ENCODE results near the gene EMP1. TPM values are rescaled to one million over a fixed set of nuclear protein-coding genes. Genes with fewer than 3 reads are reported as not detected.

Gene EMP1
- total RNA-seq, 4 donors from 2014 or later, result 569 to 2,226 (median 1,259) TPM

DNA sequence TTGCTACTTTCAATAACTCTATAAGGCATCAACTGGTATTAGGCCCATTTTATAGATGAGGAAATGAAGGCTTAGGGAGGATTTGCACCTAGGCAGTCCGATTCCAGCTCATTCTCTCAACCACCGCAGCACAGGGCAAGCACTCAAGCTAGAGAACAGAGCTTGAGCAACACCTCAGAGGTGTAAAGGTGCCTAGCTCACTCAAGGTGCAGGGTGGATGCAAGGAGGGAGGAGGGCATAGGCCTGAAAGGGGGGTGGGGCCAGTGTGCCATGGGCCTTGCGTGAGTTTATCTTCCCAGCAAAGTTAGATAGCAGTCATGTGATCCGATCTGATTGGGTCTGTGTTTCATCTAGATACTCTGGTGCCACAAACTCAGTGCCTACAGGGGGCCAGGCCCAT is 10.2 kb upstream of the EMP1 start:
- TF ChIP-seq, protein P1, sequence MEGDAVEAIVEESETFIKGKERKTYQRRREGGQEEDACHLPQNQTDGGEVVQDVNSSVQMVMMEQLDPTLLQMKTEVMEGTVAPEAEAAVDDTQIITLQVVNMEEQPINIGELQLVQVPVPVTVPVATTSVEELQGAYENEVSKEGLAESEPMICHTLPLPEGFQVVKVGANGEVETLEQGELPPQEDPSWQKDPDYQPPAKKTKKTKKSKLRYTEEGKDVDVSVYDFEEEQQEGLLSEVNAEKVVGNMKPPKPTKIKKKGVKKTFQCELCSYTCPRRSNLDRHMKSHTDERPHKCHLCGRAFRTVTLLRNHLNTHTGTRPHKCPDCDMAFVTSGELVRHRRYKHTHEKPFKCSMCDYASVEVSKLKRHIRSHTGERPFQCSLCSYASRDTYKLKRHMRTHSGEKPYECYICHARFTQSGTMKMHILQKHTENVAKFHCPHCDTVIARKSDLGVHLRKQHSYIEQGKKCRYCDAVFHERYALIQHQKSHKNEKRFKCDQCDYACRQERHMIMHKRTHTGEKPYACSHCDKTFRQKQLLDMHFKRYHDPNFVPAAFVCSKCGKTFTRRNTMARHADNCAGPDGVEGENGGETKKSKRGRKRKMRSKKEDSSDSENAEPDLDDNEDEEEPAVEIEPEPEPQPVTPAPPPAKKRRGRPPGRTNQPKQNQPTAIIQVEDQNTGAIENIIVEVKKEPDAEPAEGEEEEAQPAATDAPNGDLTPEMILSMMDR (IDR thresholded peaks at IDR 0.05), result no peak
- TF ChIP-seq EP300 (IDR thresholded peaks at IDR 0.05) (no peak), POLR2A (IDR thresholded peaks at IDR 0.05) (no peak), POLR2AphosphoS5 (IDR thresholded peaks at IDR 0.05) (no peak)
- WGBS, result 93% methylated on average over 4 of the region's 4 CpGs
- no peak for DNase-seq (ENCODE audit: low spot score in 2 of 2)
- Histone ChIP-seq H3K36me3 (no peaks in the 10 kb centered on the region), H3K27ac (no peak overlapping the region), H3K4me1 (peaks cover 14% of the 10 kb centered on the region), H3K4me3 (no peak overlapping the region), H3K9me3 (no peaks in the 10 kb centered on the region), H3K27me3 (no peaks in the 10 kb centered on the region)

DNA sequence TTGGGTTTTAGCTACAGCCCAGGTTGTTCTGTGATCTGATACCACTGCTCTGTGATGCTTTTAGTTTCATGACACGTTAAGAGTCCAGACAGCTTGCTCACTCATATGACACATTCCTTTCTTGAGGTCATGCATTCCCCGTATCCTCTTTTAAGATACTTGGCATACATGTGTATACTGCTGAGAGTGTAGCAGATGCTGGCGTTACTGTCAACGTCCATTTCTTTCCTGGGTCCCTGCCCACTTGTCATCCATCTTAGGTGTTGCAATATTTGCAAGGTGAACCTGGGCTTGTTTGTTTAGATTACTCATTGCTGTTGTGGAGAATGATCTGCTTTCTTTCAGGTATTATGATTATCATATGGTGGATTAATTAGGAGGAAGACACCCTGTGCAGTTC is 9.1 kb upstream of the EMP1 start:
- Histone ChIP-seq H3K4me3 (no peak overlapping the region), H3K4me1 (peaks cover 14% of the 10 kb centered on the region), H3K27ac (no peak overlapping the region), H3K27me3 (no peaks in the 10 kb centered on the region), H3K36me3 (no peaks in the 10 kb centered on the region), H3K9me3 (no peaks in the 10 kb centered on the region)
- 67% methylated on average over 4 of the region's 4 CpGs for WGBS
- DNase-seq (ENCODE audit: low spot score in 2 of 2), result no peak
- TF ChIP-seq, protein P1 (IDR thresholded peaks at IDR 0.05), result no peak
- TF ChIP-seq EP300 (IDR thresholded peaks at IDR 0.05), result no peak
- no peak for TF ChIP-seq POLR2A (IDR thresholded peaks at IDR 0.05)
- TF ChIP-seq POLR2AphosphoS5 (IDR thresholded peaks at IDR 0.05), result no peak

DNA sequence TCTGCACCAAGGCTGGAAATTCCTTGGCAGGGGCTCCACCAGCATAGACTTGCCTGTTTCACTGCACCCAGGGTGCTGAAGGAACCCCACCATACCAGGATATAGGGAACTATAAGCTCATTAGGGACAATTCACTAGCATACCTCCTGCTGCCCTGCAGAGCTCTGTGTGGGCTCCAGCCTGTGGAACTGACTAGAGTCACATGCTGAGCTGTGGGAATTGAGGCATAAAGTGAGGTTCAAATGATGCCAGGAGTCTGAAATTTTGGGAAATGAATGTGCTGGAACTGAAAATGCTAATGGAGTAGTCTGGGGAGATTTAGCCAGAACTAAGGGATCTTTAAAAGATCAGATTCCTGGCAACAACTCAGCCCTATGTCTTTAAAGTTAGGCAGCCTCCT is 7.3 kb upstream of the EMP1 start:
- TF ChIP-seq EP300 (IDR thresholded peaks at IDR 0.05) (no peak), POLR2AphosphoS5 (IDR thresholded peaks at IDR 0.05) (no peak), POLR2A (IDR thresholded peaks at IDR 0.05) (no peak)
- TF ChIP-seq, protein P1 (IDR thresholded peaks at IDR 0.05), result no peak
- no peak for DNase-seq (ENCODE audit: low spot score in 2 of 2)
- no peak overlapping the region for H3K27ac ChIP-seq
- H3K36me3 ChIP-seq, result no peaks in the 10 kb centered on the region
- no peak overlapping the region for H3K4me3 ChIP-seq
- H3K4me1 ChIP-seq, result peaks cover 32% of the 10 kb centered on the region
- H3K9me3 ChIP-seq, result no peaks in the 10 kb centered on the region
- H3K27me3 ChIP-seq, result no peaks in the 10 kb centered on the region

DNA sequence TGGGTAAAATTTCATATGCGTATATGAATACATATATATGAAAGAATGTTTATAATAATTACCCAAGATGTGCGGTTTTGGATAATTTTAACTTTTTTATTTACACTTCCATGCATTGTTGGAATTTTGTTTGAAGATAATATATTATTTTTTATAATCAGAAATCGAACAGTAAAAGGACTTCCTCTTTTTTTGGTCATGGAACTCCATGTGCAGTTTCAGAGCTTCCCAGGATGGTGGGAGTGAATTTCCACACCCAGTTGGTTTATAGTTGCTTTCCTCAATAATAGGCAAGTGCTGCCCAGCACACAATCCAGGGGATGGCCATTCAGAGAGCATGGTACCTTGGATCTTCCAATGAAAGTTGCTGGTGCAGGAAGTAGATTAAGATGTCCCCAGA is 6.3 kb upstream of the EMP1 start:
- no peaks in the 10 kb centered on the region for H3K36me3 ChIP-seq
- no peak for TF ChIP-seq POLR2AphosphoS5 (IDR thresholded peaks at IDR 0.05)
- no peak for TF ChIP-seq POLR2A (IDR thresholded peaks at IDR 0.05)
- TF ChIP-seq, protein P1 (IDR thresholded peaks at IDR 0.05), result no peak
- no peak for TF ChIP-seq EP300 (IDR thresholded peaks at IDR 0.05)
- 62% methylated on average over 3 of the region's 3 CpGs for WGBS
- no peak for DNase-seq (ENCODE audit: low spot score in 2 of 2)
- no peak overlapping the region for H3K4me3 ChIP-seq
- H3K4me1 ChIP-seq, result peaks cover 42% of the 10 kb centered on the region
- H3K27me3 ChIP-seq, result no peaks in the 10 kb centered on the region
- no peak overlapping the region for H3K27ac ChIP-seq
- H3K9me3 ChIP-seq, result no peaks in the 10 kb centered on the region

DNA sequence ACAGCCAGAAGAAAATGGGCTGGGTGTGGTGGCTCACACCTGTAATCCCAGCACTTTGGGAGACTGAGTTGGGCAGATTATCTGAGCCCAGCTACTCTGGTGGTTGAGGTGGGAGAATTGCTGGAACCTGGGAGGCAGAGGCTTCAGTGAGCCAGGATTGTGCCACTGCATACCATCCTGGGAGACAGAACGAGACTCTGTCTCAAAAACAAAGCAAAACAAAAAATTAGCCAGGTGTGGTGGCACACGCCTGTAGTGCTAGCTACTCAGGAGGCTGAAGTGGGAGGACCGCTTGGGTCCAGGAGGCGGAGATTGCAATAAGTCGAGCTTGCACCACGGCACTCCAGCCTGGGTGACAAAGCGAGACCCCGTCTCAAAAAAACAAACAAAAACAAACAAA is 3.8 kb upstream of the EMP1 start:
- WGBS, result 86% methylated on average over 8 of the region's 8 CpGs

More for the DNA sequence above, 3.8 kb upstream of the EMP1 start:
- TF ChIP-seq POLR2A (IDR thresholded peaks at IDR 0.05) (no peak), EP300 (IDR thresholded peaks at IDR 0.05) (no peak), POLR2AphosphoS5 (IDR thresholded peaks at IDR 0.05) (no peak)
- TF ChIP-seq, protein P1 (IDR thresholded peaks at IDR 0.05), result no peak
- peak in 1 of 2 donors; percentile 65 for DNase-seq (ENCODE audit: low spot score in 2 of 2)
- H3K4me3 ChIP-seq, result no peak overlapping the region
- H3K9me3 ChIP-seq, result no peaks in the 10 kb centered on the region
- H3K27ac ChIP-seq, result peak overlapping the region; percentile 7
- no peaks in the 10 kb centered on the region for H3K27me3 ChIP-seq
- no peaks in the 10 kb centered on the region for H3K36me3 ChIP-seq
- H3K4me1 ChIP-seq, result peaks cover 50% of the 10 kb centered on the region
